Astrocyte (in vitro differentiated cells and primary cell): ENCODE data around the gene NAA15.

Source experiments
- CTCF ChIP-seq: IDR thresholded peaks from 2 replicates; pipeline ENCODE4 v1.5.1; 2011; ENCODE audit warnings: low read depth, mild to moderate bottlenecking, inconsistent platforms, low read length, moderate library complexity; ENCODE audit not compliant: insufficient read depth
- EZH2 ChIP-seq: IDR thresholded peaks from 2 replicates; pipeline ENCODE4 v1.6.1; 2012; ENCODE audit warnings: mild to moderate bottlenecking, low read length, inconsistent platforms; ENCODE audit not compliant: insufficient read depth

- TF ChIP-seq CTCF, result no peak
- TF ChIP-seq EZH2, result no peak
Measured at GRCh38 chr4:139299536-139299935, 1.8 kb upstream of the NAA15 start.
